Breast epithelium (tissue), 4 donors: ENCODE data around the gene AMY2B. TPM values are rescaled to one million over a fixed set of nuclear protein-coding genes. Genes with fewer than 3 reads are reported as not detected.

Experiments used
- DNase-seq, 2 donors: peaks; one replicate each; pipeline ENCODE4 v3.0.0-alpha.2; 2019; ENCODE audit warnings: low spot score in 2 of 2
- H3K27ac ChIP-seq, 2 donors: fragments of 200-600 bp; sonication (generic) in 1 of 2; one replicate each; pipeline ENCODE4 v1.5.1; 2016 to 2019; ENCODE audit warnings: mild to moderate bottlenecking in 1 of 2
- H3K27me3 ChIP-seq, 2 donors: fragments of 200-600 bp; sonication (generic) in 1 of 2; one replicate each; pipeline versions ENCODE4 v1.5.1 to v1.6.0; 2017 to 2019; ENCODE audit warnings: control low read depth in 1 of 2, mild to moderate bottlenecking in 1 of 2
- H3K36me3 ChIP-seq: fragments of 200-600 bp; one replicate; pipeline ENCODE4 v1.5.1; 2019
- H3K4me1 ChIP-seq, 2 donors: fragments of 200-600 bp; sonication (generic); one replicate each; pipeline ENCODE4 v1.5.1; 2016 to 2019; ENCODE audit warnings: control low read depth in 1 of 2
- H3K4me3 ChIP-seq, 3 donors: fragments of 200-600 bp; sonication (generic); 1 replicate in 2 of 3; 2 replicates in 1 of 3; pipeline ENCODE4 v1.5.1; 2016 to 2019; ENCODE audit warnings: mild to moderate bottlenecking in 3 of 3, moderate library complexity in 2 of 3
- H3K9me3 ChIP-seq, 2 donors: fragments of 200-600 bp; sonication (generic) in 1 of 2; one replicate each; pipeline ENCODE4 v1.5.1; 2016 to 2019; ENCODE audit warnings: control low read depth in 1 of 2
- POLR2A ChIP-seq: fragments of 450-650 bp; IDR thresholded peaks from one replicate; pipeline ENCODE4 v1.6.1; 2016; ENCODE audit warnings: antibody characterized with exemption, mild to moderate bottlenecking, moderate library complexity
- POLR2AphosphoS5 ChIP-seq, 3 donors: sonication (generic); formaldehyde crosslinking; IDR thresholded peaks; one replicate each; pipeline ENCODE4 v1.6.1; 2017; ENCODE audit warnings: antibody characterized with exemption in 3 of 3
- intact Hi-C: fragments of 100-400 bp; cut with DNase I; formaldehyde crosslinking; loops from one replicate; pipeline ENCODE4 v1.15.1; 2023; ENCODE audit warnings: low total_unique reads
- total RNA-seq, 3 donors: library from RNA; depleted of rRNA; stranded (reverse); fragments of >200 nt; gene quantifications; one replicate each; pipeline ENCODE4 v1.1.0, GENCODE V29; 2016
- TF ChIP-seq, protein P1 (sequence below), 3 donors: fragments of 450-650 bp; IDR thresholded peaks; one replicate each; pipeline ENCODE4 v1.5.1; 2016 to 2017; ENCODE audit warnings: antibody characterized with exemption in 3 of 3, mild to moderate bottlenecking in 3 of 3, moderate library complexity in 3 of 3

AMY2B gene
- total RNA-seq, 3 donors from 2014 or later: 47.2 to 79.0 (median 54.1) TPM

DNA sequence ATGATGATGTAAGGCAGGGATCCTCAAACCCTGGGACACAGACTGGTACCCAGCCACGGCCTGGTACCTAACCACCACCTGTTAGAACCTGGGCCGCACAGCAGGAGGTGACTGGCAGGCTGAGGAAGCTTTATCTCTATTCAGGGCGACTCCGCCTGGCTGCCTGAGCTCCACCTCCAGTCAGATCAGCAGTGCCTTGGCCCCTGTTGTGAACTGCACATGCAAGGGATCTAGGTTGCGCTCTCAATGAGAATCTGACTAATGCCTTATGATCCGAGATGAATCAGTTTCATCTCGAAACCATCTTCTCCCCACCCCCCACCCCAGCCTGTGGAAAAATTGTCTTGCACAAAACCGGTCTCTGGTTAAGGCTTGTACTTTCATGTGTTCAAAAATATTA lies 41.6 kb upstream of the AMY2B start:
- intact Hi-C loops: no loop called here
- no peaks in the 10 kb centered on the region for H3K36me3 ChIP-seq
- H3K9me3 ChIP-seq: no peaks in the 10 kb centered on the region
- no peak for DNase-seq
- peaks cover 0 to 12% of the 10 kb centered on the region in 2 donors for H3K4me1 ChIP-seq
- H3K4me3 ChIP-seq: no peak overlapping the region
- H3K27me3 ChIP-seq: no peaks in the 10 kb centered on the region
- TF ChIP-seq POLR2AphosphoS5 (IDR thresholded peaks at IDR 0.05): no peak
- TF ChIP-seq POLR2A: no peak
- TF ChIP-seq, protein P1, sequence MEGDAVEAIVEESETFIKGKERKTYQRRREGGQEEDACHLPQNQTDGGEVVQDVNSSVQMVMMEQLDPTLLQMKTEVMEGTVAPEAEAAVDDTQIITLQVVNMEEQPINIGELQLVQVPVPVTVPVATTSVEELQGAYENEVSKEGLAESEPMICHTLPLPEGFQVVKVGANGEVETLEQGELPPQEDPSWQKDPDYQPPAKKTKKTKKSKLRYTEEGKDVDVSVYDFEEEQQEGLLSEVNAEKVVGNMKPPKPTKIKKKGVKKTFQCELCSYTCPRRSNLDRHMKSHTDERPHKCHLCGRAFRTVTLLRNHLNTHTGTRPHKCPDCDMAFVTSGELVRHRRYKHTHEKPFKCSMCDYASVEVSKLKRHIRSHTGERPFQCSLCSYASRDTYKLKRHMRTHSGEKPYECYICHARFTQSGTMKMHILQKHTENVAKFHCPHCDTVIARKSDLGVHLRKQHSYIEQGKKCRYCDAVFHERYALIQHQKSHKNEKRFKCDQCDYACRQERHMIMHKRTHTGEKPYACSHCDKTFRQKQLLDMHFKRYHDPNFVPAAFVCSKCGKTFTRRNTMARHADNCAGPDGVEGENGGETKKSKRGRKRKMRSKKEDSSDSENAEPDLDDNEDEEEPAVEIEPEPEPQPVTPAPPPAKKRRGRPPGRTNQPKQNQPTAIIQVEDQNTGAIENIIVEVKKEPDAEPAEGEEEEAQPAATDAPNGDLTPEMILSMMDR (IDR thresholded peaks at IDR 0.05): no peak
- H3K27ac ChIP-seq: no peak overlapping the region

DNA sequence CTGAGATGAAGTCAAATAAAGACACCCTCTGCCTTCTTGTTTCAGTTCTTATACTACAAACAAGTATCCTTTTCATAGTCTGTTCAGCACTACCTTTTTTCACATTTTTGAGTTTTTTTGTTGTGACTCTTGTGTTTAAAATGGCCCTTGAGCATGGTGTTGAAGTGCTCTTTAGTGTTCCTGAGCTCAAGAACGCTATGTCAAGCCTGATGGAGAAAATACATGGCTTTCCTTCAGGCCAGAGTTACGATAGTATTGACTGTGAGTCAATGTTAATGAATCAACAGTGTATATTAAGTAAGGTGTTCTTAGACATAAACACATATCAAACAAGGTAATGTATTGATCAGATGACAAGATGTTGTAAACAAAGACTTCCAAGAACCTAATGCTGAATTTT lies 33.2 kb upstream of the AMY2B start:
- Histone ChIP-seq H3K4me1 (no peaks in the 10 kb centered on the region), H3K36me3 (peaks cover 16% of the 10 kb centered on the region), H3K27ac (no peak overlapping the region), H3K9me3 (no peaks in the 10 kb centered on the region), H3K27me3 (no peaks in the 10 kb centered on the region), H3K4me3 (no peak overlapping the region)
- intact Hi-C loops: no loop called here
- DNase-seq: no peak
- TF ChIP-seq POLR2A (no peak), POLR2AphosphoS5 (IDR thresholded peaks at IDR 0.05) (no peak)
- TF ChIP-seq, protein P1 (IDR thresholded peaks at IDR 0.05): no peak

DNA sequence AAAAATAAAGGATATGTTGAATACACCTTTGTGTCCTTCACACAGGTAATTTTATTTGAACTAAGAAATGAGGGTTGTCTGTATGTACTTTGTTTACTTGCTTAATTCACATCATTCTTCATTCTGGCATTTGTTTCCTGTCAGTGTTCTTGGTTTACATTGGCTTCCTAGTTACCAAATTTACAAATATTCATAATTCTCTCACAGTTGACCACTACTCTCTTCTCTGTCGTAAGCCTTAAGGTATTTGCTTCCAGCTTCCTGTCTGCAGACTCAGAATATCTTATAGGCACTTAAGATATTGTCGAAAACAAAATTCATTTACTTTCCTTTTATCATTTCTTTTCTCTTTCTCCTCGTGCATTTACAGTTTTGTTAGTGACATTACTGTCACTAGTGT lies 30.0 kb upstream of the AMY2B start:
- no peak overlapping the region for H3K4me3 ChIP-seq
- no peak for TF ChIP-seq POLR2AphosphoS5 (IDR thresholded peaks at IDR 0.05)
- TF ChIP-seq, protein P1 (IDR thresholded peaks at IDR 0.05): no peak
- TF ChIP-seq POLR2A: no peak
- no peak overlapping the region for H3K27ac ChIP-seq
- H3K36me3 ChIP-seq: peaks cover 16% of the 10 kb centered on the region
- no peaks in the 10 kb centered on the region for H3K4me1 ChIP-seq
- intact Hi-C loops: no loop called here
- no peak for DNase-seq
- no peaks in the 10 kb centered on the region for H3K27me3 ChIP-seq
- no peaks in the 10 kb centered on the region for H3K9me3 ChIP-seq

DNA sequence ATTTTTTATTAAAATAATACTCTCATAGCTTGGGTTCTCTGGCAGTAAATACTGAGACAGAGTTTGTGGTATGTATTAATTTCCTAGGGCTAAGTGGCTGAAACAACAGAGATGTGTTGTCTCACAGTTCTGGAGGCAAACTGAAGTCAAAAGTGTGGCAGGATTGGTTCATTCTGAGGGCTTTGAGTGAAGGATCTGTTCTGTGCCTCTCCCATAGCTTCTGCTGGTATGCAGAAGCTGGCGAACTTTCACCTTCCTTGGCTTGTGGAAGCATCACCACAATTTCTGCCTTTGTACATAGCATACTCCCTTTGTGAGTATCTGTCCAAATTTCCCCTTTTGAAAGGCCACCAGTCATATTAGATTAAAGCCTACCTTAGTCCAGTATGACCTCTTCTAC lies 24.9 kb upstream of the AMY2B start:
- Histone ChIP-seq H3K4me1 (no peaks in the 10 kb centered on the region), H3K27ac (no peak overlapping the region), H3K4me3 (no peak overlapping the region), H3K36me3 (peaks cover 4% of the 10 kb centered on the region), H3K27me3 (no peaks in the 10 kb centered on the region), H3K9me3 (no peaks in the 10 kb centered on the region)
- intact Hi-C loops: no loop called here
- DNase-seq: no peak
- no peak for TF ChIP-seq POLR2AphosphoS5 (IDR thresholded peaks at IDR 0.05)
- TF ChIP-seq, protein P1 (IDR thresholded peaks at IDR 0.05): no peak
- TF ChIP-seq POLR2A: no peak

DNA sequence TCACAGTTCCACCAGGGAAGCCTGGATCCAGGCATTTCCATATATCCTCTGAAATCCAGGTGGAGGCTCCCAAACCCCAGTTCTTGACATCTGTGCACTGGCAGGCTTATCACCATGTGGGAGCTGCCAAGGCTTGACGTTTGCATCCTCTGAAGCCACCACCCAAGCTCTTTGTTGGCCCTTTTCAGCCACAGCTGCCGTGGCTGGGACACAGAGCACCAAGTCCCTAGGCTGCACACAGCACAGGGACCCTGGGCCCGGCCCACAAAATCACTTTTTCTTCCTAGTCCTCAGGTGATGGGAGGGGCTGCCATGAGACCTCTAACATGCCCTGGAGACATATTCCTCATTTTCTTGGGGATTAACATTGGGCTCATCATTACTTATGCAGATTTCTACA lies 23.5 kb upstream of the AMY2B start:
- intact Hi-C loops: no loop called here
- H3K27me3 ChIP-seq: no peaks in the 10 kb centered on the region
- TF ChIP-seq, protein P1 (IDR thresholded peaks at IDR 0.05): no peak
- TF ChIP-seq POLR2AphosphoS5 (IDR thresholded peaks at IDR 0.05) (no peak), POLR2A (no peak)
- no peak overlapping the region for H3K27ac ChIP-seq
- no peaks in the 10 kb centered on the region for H3K9me3 ChIP-seq
- no peaks in the 10 kb centered on the region for H3K4me1 ChIP-seq
- no peaks in the 10 kb centered on the region for H3K36me3 ChIP-seq
- no peak for DNase-seq
- no peak overlapping the region for H3K4me3 ChIP-seq
